ENCODE data around the gene GFPT1.

GFPT1 gene

DNA sequence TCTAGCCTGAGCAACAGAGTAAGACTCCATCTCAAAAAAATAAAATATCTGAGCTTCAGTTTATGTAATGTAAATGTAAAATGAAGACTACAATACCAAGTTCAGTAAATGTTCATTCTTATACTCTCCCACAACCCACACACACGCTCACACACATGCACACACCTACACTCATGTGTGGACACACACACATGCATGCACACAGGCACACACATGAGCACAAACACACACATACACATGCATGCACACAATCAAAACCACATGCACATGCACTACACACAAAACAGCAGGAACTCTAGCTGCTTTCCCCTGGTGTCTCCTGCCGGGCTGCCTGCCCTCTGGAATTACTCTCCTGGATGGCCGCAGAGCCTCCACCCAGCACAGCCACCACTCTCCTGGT is 90.6 kb downstream of the GFPT1 start:
- in situ Hi-C loops (cut with HindIII; ENCODE audit: low sequenced_read_pairs) = no loop called here

DNA sequence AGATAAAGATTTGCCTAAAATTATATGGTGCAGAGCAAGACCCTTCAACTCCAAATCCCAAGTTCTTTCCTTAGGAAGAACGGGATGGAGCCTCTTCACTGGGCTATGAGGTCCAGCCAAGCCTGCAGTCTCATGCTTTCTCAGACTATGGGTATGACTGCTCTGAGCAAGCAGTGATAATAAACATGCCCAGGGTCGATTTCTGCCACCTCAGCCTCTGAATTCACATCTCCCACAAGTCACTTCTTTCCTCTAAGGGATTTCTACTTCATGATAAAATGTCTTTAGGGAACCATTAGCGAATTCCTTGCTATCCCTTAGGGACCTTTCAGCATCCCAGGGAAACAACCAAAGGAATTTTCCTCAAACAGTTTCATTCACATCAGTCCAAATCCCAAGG is 94.8 kb downstream of the GFPT1 start:
- in situ Hi-C loops (cut with HindIII; ENCODE audit: low sequenced_read_pairs) = no loop called here

DNA sequence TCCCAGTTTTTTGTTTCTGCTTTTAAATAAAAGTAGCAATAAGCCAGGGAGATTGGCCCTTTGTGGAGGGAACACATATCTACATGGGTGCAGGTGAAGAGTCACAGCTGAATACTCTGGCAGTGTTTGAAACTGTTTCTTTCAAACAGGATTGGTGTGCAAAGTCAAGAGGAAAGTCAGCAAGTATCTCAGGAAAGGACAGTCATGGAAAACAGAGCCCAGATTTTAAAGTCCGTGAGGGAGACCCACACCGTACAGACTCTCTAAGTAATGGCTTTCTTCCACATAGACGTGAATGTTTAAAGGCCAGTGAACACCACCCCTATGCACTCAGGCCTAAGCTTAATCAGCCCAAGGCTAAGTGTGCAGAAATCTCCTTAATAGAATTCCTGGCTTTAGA is 95.3 kb downstream of the GFPT1 start:
- in situ Hi-C loops (cut with HindIII; ENCODE audit: low sequenced_read_pairs) = no loop called here

DNA sequence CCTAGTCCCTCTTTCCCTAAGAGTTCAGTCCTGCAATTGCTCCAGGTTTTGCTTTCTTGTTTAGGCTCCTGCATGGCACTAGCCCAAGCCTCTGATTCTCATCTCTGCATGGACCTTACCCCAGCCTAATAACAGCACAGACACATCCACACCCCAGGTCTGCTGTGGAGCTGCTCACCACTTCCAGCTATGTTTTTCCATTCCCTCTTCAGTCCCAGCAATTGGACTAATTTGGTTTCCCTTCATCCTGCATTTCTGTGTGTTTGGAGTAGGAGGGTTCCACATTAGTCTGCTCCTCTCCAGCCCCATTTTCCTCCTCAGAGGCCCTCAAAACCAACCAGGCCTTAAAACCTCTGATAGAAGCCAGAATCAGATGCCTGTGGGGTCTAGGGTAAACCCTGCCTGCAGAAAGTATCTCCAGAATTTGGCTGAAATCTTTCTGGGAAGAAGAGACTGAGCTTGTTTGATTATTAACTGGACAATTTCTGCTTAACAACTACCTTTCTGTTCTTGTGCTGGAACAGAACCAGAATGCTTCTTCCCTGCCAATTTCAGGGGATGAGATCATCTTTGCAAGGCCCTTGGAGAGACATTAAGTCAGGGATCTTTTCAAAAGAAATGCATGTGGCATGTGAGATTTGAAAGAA is 95.9 kb downstream of the GFPT1 start:
- in situ Hi-C loops (cut with HindIII; ENCODE audit: low sequenced_read_pairs) = no loop called here

DNA sequence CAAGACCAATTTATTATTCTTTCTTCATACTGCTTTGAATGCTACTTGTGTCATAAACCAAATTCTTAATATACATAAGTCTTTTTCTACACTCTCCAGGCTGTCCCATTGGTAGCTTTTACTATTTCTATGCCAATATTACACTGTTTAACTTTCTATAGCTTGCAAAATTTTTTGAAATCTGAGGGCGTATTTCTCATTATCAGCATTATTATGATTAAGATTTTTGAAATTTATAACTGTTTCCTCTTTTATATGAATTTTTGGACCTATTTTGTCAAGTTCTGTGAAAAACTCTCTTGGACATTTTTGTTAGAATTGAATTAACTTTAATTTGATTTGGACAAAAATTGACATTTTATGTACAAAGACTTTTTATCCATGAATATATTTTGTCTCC is 98.6 kb downstream of the GFPT1 start:
- in situ Hi-C loops (cut with HindIII; ENCODE audit: low sequenced_read_pairs) = no loop called here

DNA sequence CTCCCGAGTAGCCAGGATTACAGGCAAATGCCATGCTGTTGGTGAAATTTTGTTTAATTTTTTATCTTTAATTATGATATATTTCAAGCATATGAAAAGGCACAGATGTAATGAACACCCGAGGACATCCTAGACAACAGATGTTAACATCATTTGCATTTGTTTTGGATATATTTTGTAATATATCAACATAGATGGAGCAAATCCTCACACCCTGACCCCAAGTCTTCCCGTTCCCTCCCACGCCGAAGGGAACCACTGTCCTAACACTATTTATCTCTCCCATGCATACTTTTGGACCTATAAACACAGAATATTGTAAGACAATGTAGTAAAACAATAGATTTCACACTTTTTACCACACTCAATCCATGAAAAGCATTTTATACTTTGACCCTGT is 99.5 kb downstream of the GFPT1 start:
- in situ Hi-C loops (cut with HindIII; ENCODE audit: low sequenced_read_pairs) = no loop called here

DNA sequence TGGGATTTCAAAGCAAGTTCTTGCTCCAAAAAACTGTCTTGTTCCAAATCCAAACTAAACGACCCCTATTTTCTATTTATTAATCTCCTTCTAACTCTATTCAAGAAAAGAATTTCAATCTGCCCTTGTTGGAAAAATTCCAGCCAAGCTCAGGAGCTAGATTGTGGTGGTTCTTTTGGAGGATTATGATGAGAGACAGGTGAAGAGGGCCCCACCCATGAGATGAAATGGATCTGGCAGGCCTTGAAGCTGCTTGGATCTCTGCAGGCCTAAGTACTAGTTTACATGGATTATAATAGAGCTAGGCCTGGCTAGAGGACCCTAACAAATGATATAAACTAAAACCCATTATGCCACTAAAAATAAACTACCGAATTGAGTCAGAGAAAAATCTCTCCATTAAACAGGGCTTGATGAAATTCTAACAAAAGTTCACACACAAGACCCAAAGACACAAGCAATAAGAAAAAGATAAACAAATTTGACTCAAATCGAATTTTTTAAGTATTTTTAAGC is 101.6 kb downstream of the GFPT1 start:
- in situ Hi-C loops (cut with HindIII; ENCODE audit: low sequenced_read_pairs) = no loop called here

DNA sequence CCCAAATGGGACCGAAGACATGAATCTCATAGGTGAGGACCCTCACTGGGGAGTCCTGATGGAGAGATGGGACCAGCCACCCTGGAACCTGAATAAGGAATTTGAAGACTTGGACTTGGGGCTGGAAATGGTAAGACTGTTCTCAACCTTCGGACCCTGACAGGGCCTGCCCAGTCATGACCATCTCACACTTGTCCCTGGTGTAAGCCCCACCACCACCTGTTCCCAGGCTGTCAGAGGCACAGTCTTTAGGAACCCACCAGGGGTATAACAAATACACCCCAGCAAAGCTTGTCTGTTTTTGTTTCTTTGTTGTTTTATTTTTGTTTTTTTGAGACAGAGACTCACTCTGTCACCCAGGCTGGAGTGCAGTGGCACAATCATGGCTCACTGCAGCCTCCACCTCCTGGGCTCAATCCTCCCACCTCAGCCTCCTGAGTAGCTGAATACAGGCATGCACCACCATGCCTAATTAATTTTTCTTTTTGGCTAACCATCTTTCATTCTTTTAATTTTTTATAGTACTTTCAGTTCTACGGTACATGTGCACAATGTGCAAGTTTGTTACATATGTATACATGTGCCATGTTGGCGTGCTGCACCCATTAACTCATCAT is 106.1 kb downstream of the GFPT1 start:
- in situ Hi-C loops (cut with HindIII; ENCODE audit: low sequenced_read_pairs) = no loop called here

DNA sequence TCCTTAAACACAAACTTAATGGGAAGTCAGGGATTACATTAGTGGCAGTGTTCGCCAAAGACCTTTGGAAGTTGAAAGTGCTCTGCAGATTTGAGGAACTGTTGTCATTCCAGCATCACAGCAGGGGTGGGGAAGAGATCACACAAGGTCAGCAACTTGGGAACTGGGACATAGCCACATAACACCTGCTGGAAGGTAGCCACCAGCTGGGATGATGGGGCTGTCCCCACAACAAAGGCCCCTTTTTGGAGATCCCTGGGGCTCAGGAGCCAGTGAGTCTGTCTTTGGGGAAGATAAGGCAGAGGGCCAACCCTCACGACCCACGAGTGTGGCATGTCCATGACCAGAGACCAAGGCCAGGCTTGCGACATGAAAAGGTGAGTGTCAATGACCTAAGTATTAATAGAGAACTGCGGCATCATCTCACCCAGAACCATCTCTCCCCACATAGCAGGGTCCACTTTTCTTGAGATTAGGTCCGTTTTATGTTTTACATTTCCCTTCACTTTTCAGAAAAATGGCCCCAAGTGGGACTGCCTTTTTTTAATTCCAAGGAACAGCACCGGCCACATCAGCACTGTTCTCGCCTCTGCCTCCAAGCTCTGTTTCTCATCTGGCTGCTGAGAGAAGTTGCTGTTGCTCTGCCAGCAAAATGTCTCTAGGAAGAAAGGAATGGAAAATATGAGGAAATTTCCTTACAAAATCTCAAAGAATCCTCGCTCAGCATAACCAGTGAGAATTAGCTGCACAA is 106.9 kb downstream of the GFPT1 start:
- in situ Hi-C loops (cut with HindIII; ENCODE audit: low sequenced_read_pairs) = no loop called here

DNA sequence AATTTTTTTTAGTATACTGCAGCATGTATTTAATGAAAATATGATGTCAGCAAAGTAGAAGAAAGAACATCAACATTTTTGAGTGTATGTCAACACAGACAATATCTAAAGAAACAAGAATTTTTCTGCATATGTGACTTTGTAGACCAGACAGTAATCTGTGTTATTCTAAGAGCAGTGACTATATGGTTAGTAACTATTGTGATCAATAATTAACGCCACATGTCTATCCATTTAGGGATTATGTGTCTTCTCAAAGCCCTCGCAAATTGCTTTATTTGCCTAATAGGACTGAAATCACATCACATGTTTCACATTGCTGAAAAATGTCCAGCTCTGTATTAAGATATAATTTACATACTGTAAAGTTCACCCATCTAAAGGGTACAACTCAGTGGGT is 107.8 kb downstream of the GFPT1 start:
- in situ Hi-C loops (cut with HindIII; ENCODE audit: low sequenced_read_pairs) = no loop called here

DNA sequence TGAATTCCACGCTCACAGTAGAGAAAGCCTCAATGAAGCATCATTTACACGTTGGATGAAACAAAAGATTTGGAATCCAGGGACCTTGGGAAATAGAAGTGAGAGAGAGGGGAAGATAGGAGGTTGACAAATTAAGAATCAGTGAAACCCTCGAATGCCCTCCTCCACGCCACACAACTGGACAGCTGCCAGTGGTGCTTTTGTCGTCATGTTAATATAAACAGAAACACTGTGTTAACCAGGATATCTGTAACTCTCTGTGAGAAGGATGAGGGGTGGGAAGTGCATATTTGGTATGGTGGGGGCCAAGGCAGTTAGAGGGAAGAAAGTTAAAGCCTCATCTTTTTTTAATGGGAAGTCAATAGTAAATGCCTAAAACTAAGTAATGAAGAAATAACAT is 108.7 kb downstream of the GFPT1 start:
- in situ Hi-C loops (cut with HindIII; ENCODE audit: low sequenced_read_pairs) = no loop called here

DNA sequence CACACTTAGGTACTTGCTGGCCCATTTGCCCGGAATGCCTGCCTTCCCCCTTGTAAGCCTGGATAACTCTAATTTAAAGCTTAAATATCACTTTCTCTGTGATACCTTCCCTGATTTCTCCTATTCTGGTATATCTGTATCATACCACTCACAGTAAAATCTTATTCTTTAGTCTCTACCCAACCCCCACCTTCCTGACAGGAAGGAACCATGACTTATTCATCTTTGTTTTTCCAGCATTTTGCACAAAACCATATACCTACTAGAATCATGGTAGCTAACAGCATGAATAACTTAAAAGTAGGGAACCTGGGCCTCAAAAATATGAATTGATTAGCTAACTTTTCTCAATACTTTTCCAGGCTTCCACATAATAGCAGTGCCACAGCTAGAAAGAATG is 111.5 kb downstream of the GFPT1 start:
- in situ Hi-C loops (cut with HindIII; ENCODE audit: low sequenced_read_pairs) = no loop called here

DNA sequence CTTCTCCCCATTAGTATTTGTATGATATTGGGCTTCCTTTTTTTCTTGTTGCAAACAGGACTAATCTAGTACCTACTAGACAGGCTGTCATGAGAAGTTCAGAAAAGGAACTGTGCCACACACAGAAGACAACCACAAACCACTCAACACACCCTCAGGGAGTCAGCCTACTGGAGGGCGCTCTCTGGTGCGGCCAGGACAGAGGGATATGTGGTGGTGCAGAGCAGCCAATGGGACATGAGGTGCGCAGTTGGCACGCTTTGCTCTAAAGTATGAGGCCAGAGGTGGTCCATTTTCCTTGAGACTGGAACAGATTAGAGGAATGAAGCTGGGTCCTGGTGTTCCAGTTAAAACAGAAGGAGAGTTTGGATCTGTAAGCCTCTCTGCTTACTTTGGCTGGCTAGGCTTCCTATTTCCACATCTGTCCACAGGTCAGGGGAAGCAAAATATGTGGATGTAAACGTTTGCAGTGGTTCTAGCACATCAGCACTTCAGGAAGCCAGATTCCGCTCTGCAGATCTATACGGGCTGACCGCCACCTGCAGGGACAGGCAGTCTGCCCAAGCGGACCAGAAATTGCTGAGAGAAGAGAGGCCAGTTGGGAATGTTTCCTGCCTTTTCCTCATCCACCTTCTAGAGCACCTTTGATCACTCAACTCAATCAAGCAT is 114.1 kb downstream of the GFPT1 start:
- in situ Hi-C loops (cut with HindIII; ENCODE audit: low sequenced_read_pairs) = no loop called here

DNA sequence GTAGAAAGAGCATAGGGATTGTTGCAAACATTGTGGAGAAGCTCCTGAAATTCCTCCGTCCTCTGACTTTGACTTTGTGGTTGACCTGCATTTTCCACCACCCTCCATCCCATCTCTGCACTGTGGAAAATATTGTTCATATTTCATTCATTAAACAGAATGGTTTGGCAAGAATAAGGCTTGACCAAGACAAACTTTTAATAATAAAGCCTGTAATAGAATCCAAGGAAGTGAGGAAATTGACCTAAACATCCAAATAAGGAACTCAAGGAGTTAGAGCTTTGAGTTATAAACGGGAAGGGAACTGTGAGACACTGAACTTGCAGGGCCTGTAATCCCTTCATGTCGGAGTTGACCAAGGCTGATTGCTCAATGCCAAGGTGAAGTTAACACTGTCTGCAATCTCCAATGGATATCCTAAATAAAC is 115.2 kb downstream of the GFPT1 start:
- in situ Hi-C loops (cut with HindIII; ENCODE audit: low sequenced_read_pairs) = no loop called here
